ENCODE results near the gene PERM1.

- no peak for TF ChIP-seq CTCF (conservative IDR thresholded peaks at IDR 0.05; ENCODE audit: low read length)
- TF ChIP-seq EZH2phosphoT487 (IDR thresholded peaks at IDR 0.05; ENCODE audit: borderline replicate concordance, low read depth, low read length) = no peak
Measured at GRCh38 chr1:925561-926421, 56.1 kb downstream of the PERM1 start.
